Suprapubic skin (tissue), 4 donors: Measurements from ENCODE around the gene SPAG6. TPM values are rescaled to one million over a fixed set of nuclear protein-coding genes. Genes with fewer than 3 reads are reported as not detected.
A peak's percentile ranks its signal among the peaks of the same experiment; 100 is the strongest.

ENCODE experiments used
- DNase-seq, 2 donors: peaks; one replicate each; pipeline ENCODE4 v3.0.0-alpha.2; 2019; ENCODE audit warnings: low spot score in 2 of 2
- H3K27ac ChIP-seq: fragments of 200-600 bp; sonication (generic); one replicate; pipeline ENCODE4 v1.5.1; 2019
- H3K27me3 ChIP-seq: fragments of 200-600 bp; sonication (generic); one replicate; pipeline ENCODE4 v1.5.1; 2019
- H3K36me3 ChIP-seq: fragments of 200-600 bp; sonication (generic); one replicate; pipeline ENCODE4 v1.5.1; 2019
- H3K4me1 ChIP-seq: fragments of 200-600 bp; sonication (generic); one replicate; pipeline ENCODE4 v1.5.1; 2019
- H3K4me3 ChIP-seq: fragments of 200-600 bp; sonication (generic); one replicate; pipeline ENCODE4 v1.5.1; 2019; ENCODE audit warnings: mild to moderate bottlenecking
- H3K9me3 ChIP-seq: fragments of 200-600 bp; sonication (generic); one replicate; pipeline ENCODE4 v1.5.1; 2019
- EP300 ChIP-seq: sonication (generic); formaldehyde crosslinking; IDR thresholded peaks from one replicate; pipeline ENCODE4 v1.6.1; 2017; ENCODE audit warnings: antibody characterized with exemption
- POLR2A ChIP-seq, 2 donors: fragments of 450-650 bp; IDR thresholded peaks; one replicate each; pipeline ENCODE4 v1.6.1; 2017; ENCODE audit warnings: antibody characterized with exemption in 2 of 2, mild to moderate bottlenecking in 2 of 2, moderate library complexity in 2 of 2
- POLR2AphosphoS5 ChIP-seq, 3 donors: sonication (generic); formaldehyde crosslinking; IDR thresholded peaks; one replicate each; pipeline ENCODE4 v1.6.1; 2017; ENCODE audit warnings: antibody characterized with exemption in 3 of 3
- WGBS: methylation state at CpG from one replicate; pipeline ENCODE4 v1.1.5; 2018; 5-methylcytosine and 5-hydroxymethylcytosine counted together
- total RNA-seq, 4 donors: library from RNA; depleted of rRNA; stranded (reverse); fragments of >200 nt; gene quantifications; one replicate each; pipeline ENCODE4 v1.1.0, GENCODE V29; 2016
- TF ChIP-seq, protein P1 (sequence below), 2 donors: fragments of 200-600 bp in 1 of 2; fragments of 450-650 bp in 1 of 2; sonication (generic) in 1 of 2; IDR thresholded peaks; one replicate each; pipeline ENCODE4 v1.5.1; 2016 to 2019; ENCODE audit warnings: antibody characterized with exemption in 2 of 2, mild to moderate bottlenecking in 1 of 2, moderate library complexity in 1 of 2

SPAG6 gene
- total RNA-seq, 4 donors from 2014 or later = 0.34 to 1.1 (median 0.72) TPM; not detected in 1

DNA sequence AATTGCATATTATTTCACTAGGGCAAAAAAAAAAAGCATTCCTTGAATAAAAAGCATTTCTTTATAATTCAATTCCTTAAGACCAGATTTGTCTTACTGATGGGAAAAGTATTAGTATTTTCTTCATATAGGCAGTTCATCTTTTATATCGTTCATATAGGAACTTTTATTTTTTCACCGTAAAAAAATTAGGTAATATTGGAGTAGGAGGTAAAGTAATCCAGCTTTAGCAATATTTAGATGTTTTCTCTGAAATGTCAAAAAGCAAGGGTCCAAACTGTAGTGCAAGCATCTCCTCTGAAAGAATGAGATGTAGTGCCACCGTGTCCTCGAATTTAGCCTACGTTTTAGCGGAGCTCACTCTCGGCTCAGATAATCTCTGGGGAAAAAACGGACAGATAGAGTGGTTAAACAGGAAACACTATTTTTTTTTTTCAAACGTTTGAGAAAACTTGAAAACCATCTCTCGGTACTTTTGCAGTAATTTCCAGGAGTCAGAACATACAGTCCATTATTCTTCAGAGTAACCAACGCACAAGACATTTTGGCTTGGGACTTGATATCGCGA lies 5.5 kb upstream of the SPAG6 start:
- no peak for TF ChIP-seq POLR2A (IDR thresholded peaks at IDR 0.05)
- TF ChIP-seq POLR2AphosphoS5 (IDR thresholded peaks at IDR 0.05) = no peak
- TF ChIP-seq, protein P1, sequence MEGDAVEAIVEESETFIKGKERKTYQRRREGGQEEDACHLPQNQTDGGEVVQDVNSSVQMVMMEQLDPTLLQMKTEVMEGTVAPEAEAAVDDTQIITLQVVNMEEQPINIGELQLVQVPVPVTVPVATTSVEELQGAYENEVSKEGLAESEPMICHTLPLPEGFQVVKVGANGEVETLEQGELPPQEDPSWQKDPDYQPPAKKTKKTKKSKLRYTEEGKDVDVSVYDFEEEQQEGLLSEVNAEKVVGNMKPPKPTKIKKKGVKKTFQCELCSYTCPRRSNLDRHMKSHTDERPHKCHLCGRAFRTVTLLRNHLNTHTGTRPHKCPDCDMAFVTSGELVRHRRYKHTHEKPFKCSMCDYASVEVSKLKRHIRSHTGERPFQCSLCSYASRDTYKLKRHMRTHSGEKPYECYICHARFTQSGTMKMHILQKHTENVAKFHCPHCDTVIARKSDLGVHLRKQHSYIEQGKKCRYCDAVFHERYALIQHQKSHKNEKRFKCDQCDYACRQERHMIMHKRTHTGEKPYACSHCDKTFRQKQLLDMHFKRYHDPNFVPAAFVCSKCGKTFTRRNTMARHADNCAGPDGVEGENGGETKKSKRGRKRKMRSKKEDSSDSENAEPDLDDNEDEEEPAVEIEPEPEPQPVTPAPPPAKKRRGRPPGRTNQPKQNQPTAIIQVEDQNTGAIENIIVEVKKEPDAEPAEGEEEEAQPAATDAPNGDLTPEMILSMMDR (IDR thresholded peaks at IDR 0.05) = no peak
- TF ChIP-seq EP300 = no peak
- H3K27me3 ChIP-seq = peaks cover 95% of the 10 kb centered on the region
- H3K4me1 ChIP-seq = peaks cover 38% of the 10 kb centered on the region
- H3K36me3 ChIP-seq = no peaks in the 10 kb centered on the region
- peak overlapping the region; percentile 82 for H3K4me3 ChIP-seq
- DNase-seq = no peak
- WGBS = 1% methylated on average over 13 of the region's 13 CpGs
- peak overlapping the region; percentile 91 for H3K27ac ChIP-seq
- H3K9me3 ChIP-seq = no peaks in the 10 kb centered on the region

DNA sequence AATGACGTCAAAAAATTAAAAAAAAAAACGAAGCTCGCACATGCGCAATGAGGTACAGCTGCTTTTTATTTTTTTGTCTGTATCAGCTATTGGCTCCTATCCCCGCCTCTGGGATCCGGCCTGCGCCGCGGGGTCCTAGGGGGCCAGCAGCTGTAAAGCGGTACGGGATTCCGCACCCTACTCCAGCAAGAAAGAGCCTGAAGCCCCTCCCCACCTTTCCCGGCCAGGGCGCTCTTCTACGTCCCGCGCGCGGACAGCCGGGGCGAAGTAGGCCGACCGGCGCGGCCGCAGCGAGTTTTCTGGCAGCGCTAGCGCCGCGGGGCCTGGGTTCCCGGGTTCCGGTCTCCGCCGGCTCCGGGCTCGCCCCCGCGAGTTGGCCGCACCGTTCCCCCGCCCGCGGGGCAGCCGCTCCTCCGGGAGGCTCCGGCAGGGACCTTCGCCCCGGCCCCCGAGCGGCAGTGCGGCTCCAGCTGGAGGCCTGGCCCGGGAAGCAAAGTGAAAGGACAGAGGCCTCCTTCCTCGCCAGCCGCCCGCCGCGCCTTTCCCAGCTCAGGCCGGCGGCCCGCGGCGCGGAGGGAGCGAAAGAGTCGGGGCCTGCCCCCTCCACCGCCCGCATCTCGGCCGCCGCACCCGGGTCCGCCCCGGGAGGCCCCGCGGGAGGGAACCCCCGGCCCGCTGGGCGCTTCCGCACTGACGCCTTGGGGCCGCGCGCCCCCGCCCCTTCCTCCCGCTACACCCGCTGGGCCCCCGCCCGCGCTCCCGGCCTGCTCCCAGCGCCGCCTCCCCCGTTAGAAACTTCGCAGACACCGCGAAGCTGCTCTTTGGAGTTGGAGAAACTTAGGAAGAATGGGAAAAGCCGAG lies 4.7 kb upstream of the SPAG6 start:
- H3K4me3 ChIP-seq = peak overlapping the region; percentile 82
- H3K4me1 ChIP-seq = peaks cover 37% of the 10 kb centered on the region
- TF ChIP-seq POLR2A (IDR thresholded peaks at IDR 0.05) (peak in 1 of 2 donors; percentile 52), EP300 (no peak), POLR2AphosphoS5 (IDR thresholded peaks at IDR 0.05) (peak in 2 of 3 donors; percentile 17 to 58)
- TF ChIP-seq, protein P1 (IDR thresholded peaks at IDR 0.05) = no peak
- WGBS = under 1% methylated on average over 43 of the region's 98 CpGs
- H3K9me3 ChIP-seq = no peaks in the 10 kb centered on the region
- peak; percentile 82 to 84 for DNase-seq
- peaks cover 95% of the 10 kb centered on the region for H3K27me3 ChIP-seq
- H3K27ac ChIP-seq = peak overlapping the region; percentile 91
- H3K36me3 ChIP-seq = no peaks in the 10 kb centered on the region

DNA sequence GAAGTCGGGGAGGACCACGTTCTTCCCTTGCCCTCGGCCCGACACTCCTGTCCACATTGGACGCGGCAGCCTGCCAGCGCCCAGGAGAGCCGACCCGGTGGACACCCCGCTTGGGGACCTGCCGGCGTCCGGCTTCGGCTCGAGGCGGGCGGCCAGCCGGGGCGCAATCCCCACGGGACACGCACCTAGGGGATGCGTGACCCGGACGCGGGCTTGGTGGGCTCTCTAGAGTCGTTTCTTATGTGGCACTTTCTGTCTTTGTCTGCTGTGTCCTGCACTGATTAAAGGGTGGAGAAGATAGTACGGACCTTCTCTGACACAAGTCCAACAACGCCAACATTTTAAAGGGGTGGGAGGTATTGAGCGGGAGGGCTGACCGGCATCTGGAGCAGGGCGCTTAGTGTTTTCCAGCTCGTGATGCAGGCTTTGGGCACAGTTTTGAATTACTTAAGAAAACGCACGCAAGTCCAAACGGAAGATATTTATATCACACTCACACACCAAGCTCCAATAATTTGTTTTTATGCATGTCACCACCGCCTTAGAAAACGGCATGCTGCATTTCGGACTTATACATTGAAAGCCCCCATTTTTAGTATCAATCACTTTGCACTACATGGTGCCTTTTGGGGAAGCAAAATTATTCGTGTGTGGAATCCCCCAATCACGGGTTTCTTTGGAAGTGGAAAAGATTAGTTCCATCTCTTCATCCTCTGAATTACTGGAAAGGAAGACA lies 3.9 kb upstream of the SPAG6 start:
- Histone ChIP-seq H3K4me1 (peaks cover 29% of the 10 kb centered on the region), H3K27ac (peak overlapping the region; percentile 91), H3K36me3 (no peaks in the 10 kb centered on the region), H3K27me3 (peaks cover 95% of the 10 kb centered on the region), H3K4me3 (peak overlapping the region; percentile 82), H3K9me3 (no peaks in the 10 kb centered on the region)
- peak in 1 of 2 donors; percentile 64 for DNase-seq
- WGBS = 2% methylated on average over 40 of the region's 40 CpGs
- TF ChIP-seq, protein P1 (IDR thresholded peaks at IDR 0.05) = no peak
- TF ChIP-seq EP300 (no peak), POLR2AphosphoS5 (IDR thresholded peaks at IDR 0.05) (no peak), POLR2A (IDR thresholded peaks at IDR 0.05) (no peak)

DNA sequence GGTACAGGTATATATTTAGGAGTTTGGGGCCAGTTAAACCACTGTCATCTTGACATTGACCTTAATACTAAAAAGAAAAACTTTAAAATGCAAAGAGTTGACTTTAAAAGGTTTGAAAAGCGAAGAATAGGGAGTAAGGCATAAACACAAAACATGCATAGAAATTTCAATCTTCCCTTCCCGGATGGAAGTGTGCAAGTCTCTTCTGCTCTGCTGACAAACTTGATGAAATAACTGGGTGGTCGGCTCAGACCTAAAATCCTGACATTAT lies 3.4 kb upstream of the SPAG6 start:
- TF ChIP-seq EP300 (no peak), POLR2A (IDR thresholded peaks at IDR 0.05) (no peak), POLR2AphosphoS5 (IDR thresholded peaks at IDR 0.05) (no peak)
- TF ChIP-seq, protein P1 (IDR thresholded peaks at IDR 0.05) = no peak
- WGBS = 46% methylated on average over 3 of the region's 3 CpGs
- peaks cover 95% of the 10 kb centered on the region for H3K27me3 ChIP-seq

DNA sequence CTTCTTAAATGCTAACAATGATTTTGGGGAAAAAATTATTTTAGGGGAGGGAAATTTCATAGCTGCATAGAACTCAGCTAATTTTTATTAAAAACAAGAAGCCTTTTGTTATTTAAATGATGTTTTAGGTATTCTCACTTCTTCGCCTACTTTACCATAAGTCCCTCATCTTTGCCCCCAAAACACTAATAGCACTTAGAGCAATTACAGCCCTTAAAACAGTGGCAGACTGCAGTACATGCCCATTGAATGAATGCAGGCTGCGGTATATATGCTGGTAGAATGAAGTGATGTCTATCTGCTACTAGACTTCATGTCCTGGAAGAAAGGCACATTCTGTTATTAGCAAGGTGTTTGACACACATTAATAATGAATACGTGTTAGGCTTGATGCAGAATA lies 2.9 kb upstream of the SPAG6 start:
- 53% methylated on average over 3 of the region's 3 CpGs for WGBS
- peaks cover 93% of the 10 kb centered on the region for H3K27me3 ChIP-seq

More for the DNA sequence above, 3.4 kb upstream of the SPAG6 start:
- Histone ChIP-seq H3K4me1 (peaks cover 24% of the 10 kb centered on the region), H3K4me3 (no peak overlapping the region), H3K27ac (no peak overlapping the region), H3K9me3 (no peaks in the 10 kb centered on the region), H3K36me3 (no peaks in the 10 kb centered on the region)
- DNase-seq = no peak

More for the DNA sequence above, 2.9 kb upstream of the SPAG6 start:
- Histone ChIP-seq H3K4me1 (peaks cover 24% of the 10 kb centered on the region), H3K36me3 (no peaks in the 10 kb centered on the region), H3K27ac (no peak overlapping the region), H3K4me3 (no peak overlapping the region), H3K9me3 (no peaks in the 10 kb centered on the region)
- TF ChIP-seq POLR2A (IDR thresholded peaks at IDR 0.05) (no peak), EP300 (no peak), POLR2AphosphoS5 (IDR thresholded peaks at IDR 0.05) (no peak)
- TF ChIP-seq, protein P1 (IDR thresholded peaks at IDR 0.05) = no peak
- no peak for DNase-seq
